IMR-90 (cell line): Measurements from ENCODE around the gene MAG.

Experiments
- CTCF ChIP-seq: conservative IDR thresholded peaks from 2 replicates; pipeline ENCODE4 v1.5.1; 2012; ENCODE audit warnings: mild to moderate bottlenecking, low read depth, low read length, improper control_type of control experiment
- MAFK ChIP-seq: IDR thresholded peaks from 2 replicates; pipeline ENCODE4 v1.6.1; 2012; ENCODE audit warnings: low read depth, low read length, improper control_type of control experiment
- POLR2A ChIP-seq: IDR thresholded peaks from 2 replicates; pipeline ENCODE4 v1.6.1; 2012; ENCODE audit warnings: mild to moderate bottlenecking, low read depth, low read length
- RAD21 ChIP-seq: IDR thresholded peaks from 2 replicates; pipeline ENCODE4 v1.6.1; 2012; ENCODE audit warnings: low read length, improper control_type of control experiment
- RCOR1 ChIP-seq: IDR thresholded peaks from 2 replicates; pipeline ENCODE4 v1.6.1; 2012; ENCODE audit warnings: mild to moderate bottlenecking, low read length, improper control_type of control experiment; ENCODE audit not compliant: insufficient replicate concordance

GRCh38 chr19:35362261-35363000 lies 70.5 kb downstream of the MAG start:
- TF ChIP-seq CTCF (no peak), RAD21 (no peak), POLR2A (no peak), MAFK (no peak), RCOR1 (no peak)
